ACC112 (cell line): ENCODE results near the gene SLC13A2.

Source experiments
- H2AFZ ChIP-seq: fragments of 200-600 bp; sonication (generic); one replicate; pipeline ENCODE4 v1.6.0; 2017; ENCODE audit warnings: antibody characterized with exemption, low read length; ENCODE audit not compliant: unreplicated experiment
- H3K27ac ChIP-seq: fragments of 200-600 bp; sonication (generic); 2 replicates; pipeline ENCODE4 v1.5.1; 2014; ENCODE audit warnings: low read depth, mild to moderate bottlenecking, antibody characterized with exemption, low read length, moderate library complexity
- H3K27me3 ChIP-seq: fragments of 200-600 bp; sonication (generic); 2 replicates; pipeline ENCODE4 v1.6.1; 2014; ENCODE audit warnings: mild to moderate bottlenecking, antibody characterized with exemption, low read length, moderate library complexity, mixed read lengths; ENCODE audit not compliant: insufficient read depth
- H3K36me3 ChIP-seq: fragments of 200-600 bp; sonication (generic); 2 replicates; pipeline ENCODE4 v1.6.1; 2016; ENCODE audit warnings: mild to moderate bottlenecking, antibody characterized with exemption, low read length, moderate library complexity, mixed read lengths; ENCODE audit not compliant: insufficient read depth
- H3K4me1 ChIP-seq: fragments of 200-600 bp; sonication (generic); one replicate; pipeline ENCODE4 v1.6.1; 2016; ENCODE audit warnings: low read length, mixed read lengths; ENCODE audit not compliant: insufficient read depth, unreplicated experiment, control insufficient read depth
- H3K4me3 ChIP-seq: fragments of 200-600 bp; sonication (generic); 2 replicates; pipeline ENCODE4 v1.5.1; 2014; ENCODE audit warnings: mild to moderate bottlenecking, low read depth, low read length
- H3K79me2 ChIP-seq: fragments of 200-600 bp; sonication (generic); one replicate; pipeline ENCODE4 v1.6.0; 2016; ENCODE audit warnings: low read length; ENCODE audit not compliant: control insufficient read depth, unreplicated experiment, insufficient read depth

Gene SLC13A2

DNA sequence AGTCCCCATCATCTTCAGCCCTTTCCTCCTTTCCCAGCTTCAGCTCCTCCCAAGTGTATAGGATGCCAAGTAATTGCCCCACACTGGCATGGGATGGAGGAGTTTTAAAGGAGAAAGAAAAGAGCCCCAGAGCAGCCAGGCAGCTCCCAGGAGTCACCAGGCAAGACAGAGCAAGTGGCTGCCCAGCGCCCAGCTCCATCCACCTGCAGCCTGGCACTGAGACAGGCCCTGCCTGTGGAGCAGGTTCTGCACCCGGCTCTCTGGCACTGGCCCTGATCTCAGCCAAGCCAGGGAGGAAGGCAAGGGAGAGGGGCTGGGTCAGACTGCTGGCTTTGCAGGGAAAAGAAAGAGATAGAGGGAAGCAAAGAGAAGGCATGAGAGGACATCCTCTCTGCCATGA, 54.4 kb downstream of the SLC13A2 start:
- no peak overlapping the region for H2AFZ ChIP-seq
- H3K27ac ChIP-seq, result no peak overlapping the region
- no peaks in the 10 kb centered on the region for H3K79me2 ChIP-seq
- no peak overlapping the region for H3K4me3 ChIP-seq
- H3K36me3 ChIP-seq, result no peaks in the 10 kb centered on the region
- no peaks in the 10 kb centered on the region for H3K27me3 ChIP-seq
- peaks cover 26% of the 10 kb centered on the region for H3K4me1 ChIP-seq

DNA sequence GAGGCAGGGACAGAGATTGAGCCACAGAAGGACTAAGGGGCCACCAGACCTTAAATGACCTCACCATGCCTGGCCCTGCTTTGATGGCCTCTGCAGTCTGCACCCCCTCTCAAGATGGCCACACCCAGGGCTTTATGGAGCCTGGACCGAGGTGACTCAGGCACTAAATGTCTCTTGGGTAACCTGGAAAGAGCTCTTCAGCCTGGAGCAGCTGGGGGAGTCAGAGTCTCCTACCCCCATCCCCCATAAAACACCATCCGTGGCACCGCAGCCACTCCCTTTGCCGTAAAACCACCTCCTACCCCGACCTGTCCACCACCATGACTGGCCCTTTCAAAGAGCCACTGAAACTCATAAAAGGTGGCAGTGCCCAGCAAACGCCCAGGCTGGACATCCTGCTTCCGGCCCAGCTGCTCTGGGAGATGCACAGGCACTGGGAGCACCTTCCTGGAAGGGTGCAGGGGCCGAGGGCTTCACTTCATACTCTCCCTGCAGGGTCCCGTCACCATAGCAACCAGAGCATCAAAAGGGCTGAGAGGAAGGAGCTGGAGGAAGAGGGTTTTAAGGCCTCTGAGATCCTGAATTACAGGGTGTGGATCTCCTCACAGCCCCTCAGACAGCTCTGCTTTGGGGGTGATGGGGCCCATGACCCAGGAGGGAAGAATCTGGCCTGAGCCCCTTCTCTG, 55.0 kb downstream of the SLC13A2 start:
- no peak overlapping the region for H3K27ac ChIP-seq

DNA sequence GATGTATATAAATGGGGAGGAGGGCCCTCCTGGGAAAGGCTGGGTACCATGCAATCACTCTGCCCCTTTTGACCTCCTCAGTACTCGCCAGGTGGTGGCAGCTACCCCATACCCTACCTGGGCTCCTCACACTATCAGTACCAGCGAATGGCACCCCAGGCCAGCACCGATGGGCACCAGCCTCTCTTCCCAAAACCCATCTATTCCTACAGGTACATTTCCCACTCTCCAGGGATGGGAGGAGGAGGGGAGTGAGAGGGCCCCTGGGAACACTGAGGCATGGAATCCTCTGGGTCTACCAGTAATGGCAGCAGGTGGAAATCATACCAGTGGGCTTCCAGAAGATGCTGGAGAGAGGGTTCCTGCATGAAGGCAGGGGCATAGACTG, 55.6 kb downstream of the SLC13A2 start:
- no peaks in the 10 kb centered on the region for H3K79me2 ChIP-seq
- H3K4me1 ChIP-seq, result peaks cover 31% of the 10 kb centered on the region
- H2AFZ ChIP-seq, result no peak overlapping the region
- H3K36me3 ChIP-seq, result no peaks in the 10 kb centered on the region
- H3K27ac ChIP-seq, result no peak overlapping the region
- H3K4me3 ChIP-seq, result no peak overlapping the region
- H3K27me3 ChIP-seq, result no peaks in the 10 kb centered on the region

More for the DNA sequence above, 55.0 kb downstream of the SLC13A2 start:
- Histone ChIP-seq H3K4me3 (no peak overlapping the region), H3K79me2 (no peaks in the 10 kb centered on the region), H3K4me1 (peaks cover 31% of the 10 kb centered on the region), H3K36me3 (no peaks in the 10 kb centered on the region), H2AFZ (no peak overlapping the region), H3K27me3 (no peaks in the 10 kb centered on the region)

GRCh38 chr17:28530250-28530649, 56.8 kb downstream of the SLC13A2 start:
- H3K27me3 ChIP-seq, result no peaks in the 10 kb centered on the region
- no peak overlapping the region for H2AFZ ChIP-seq
- no peaks in the 10 kb centered on the region for H3K36me3 ChIP-seq
- no peak overlapping the region for H3K27ac ChIP-seq
- no peak overlapping the region for H3K4me3 ChIP-seq
- H3K4me1 ChIP-seq, result peaks cover 25% of the 10 kb centered on the region
- no peaks in the 10 kb centered on the region for H3K79me2 ChIP-seq

GRCh38 chr17:28530926-28531325, 57.5 kb downstream of the SLC13A2 start:
- Histone ChIP-seq H2AFZ (no peak overlapping the region), H3K4me3 (no peak overlapping the region), H3K4me1 (peaks cover 20% of the 10 kb centered on the region), H3K79me2 (no peaks in the 10 kb centered on the region), H3K27me3 (no peaks in the 10 kb centered on the region), H3K27ac (no peak overlapping the region), H3K36me3 (no peaks in the 10 kb centered on the region)

- no peaks in the 10 kb centered on the region for H3K27me3 ChIP-seq
- H3K27ac ChIP-seq, result no peak overlapping the region
- no peaks in the 10 kb centered on the region for H3K79me2 ChIP-seq
- H3K36me3 ChIP-seq, result no peaks in the 10 kb centered on the region
- H2AFZ ChIP-seq, result no peak overlapping the region
- H3K4me1 ChIP-seq, result peaks cover 20% of the 10 kb centered on the region
- no peak overlapping the region for H3K4me3 ChIP-seq
These were observed 58.9 kb downstream of the SLC13A2 start for GRCh38 chr17:28532050-28532960.

- no peak overlapping the region for H3K27ac ChIP-seq
- H3K27me3 ChIP-seq, result no peaks in the 10 kb centered on the region
- no peaks in the 10 kb centered on the region for H3K79me2 ChIP-seq
These were observed 59.8 kb downstream of the SLC13A2 start for GRCh38 chr17:28533091-28533807.

GRCh38 chr17:28534740-28535375, 61.4 kb downstream of the SLC13A2 start:
- Histone ChIP-seq H3K4me3 (no peak overlapping the region), H3K27ac (no peak overlapping the region), H2AFZ (no peak overlapping the region), H3K4me1 (peaks cover 10% of the 10 kb centered on the region), H3K79me2 (no peaks in the 10 kb centered on the region), H3K27me3 (no peaks in the 10 kb centered on the region), H3K36me3 (no peaks in the 10 kb centered on the region)

More at GRCh38 chr17:28533091-28533807, 59.8 kb downstream of the SLC13A2 start:
- peaks cover 12% of the 10 kb centered on the region for H3K4me1 ChIP-seq
- no peak overlapping the region for H3K4me3 ChIP-seq
- no peaks in the 10 kb centered on the region for H3K36me3 ChIP-seq
- H2AFZ ChIP-seq, result no peak overlapping the region

DNA sequence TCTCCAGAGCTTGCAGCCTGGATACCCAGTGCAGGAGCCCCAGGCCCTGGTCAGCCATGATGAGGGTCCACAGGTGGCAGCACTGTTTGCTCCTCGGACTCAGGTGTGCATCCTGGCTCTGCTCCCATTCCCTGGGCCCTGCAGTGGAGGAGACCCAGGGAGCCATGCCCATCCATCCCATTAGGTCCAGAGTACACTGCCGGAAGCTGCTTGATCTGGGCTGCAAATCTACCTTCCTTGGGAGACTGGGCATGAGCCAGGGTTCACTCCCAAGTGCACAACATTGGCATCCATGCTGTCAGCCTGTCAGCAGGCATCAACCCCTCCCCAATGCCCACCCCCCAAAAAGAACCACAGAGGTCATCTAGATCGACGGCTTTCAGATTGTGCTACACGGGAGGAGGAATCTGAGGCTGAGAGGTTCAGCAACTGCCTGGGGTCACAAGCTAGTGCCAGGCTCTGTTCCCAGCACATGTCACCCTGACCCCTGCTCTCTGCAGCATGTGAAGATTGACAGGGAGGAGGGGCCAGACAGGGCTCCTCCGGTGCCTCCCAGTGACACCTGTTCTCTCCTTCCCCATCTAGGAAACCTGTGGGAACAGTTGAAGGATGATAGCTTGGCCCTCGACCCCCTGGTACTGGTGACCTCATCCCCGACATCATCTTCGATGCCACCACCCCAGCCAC, 63.2 kb downstream of the SLC13A2 start:
- Histone ChIP-seq H2AFZ (no peak overlapping the region), H3K27me3 (no peaks in the 10 kb centered on the region), H3K4me3 (no peak overlapping the region), H3K27ac (no peak overlapping the region), H3K79me2 (no peaks in the 10 kb centered on the region), H3K36me3 (no peaks in the 10 kb centered on the region), H3K4me1 (peaks cover 10% of the 10 kb centered on the region)

- Histone ChIP-seq H3K27ac (no peak overlapping the region), H3K4me3 (no peak overlapping the region), H3K79me2 (no peaks in the 10 kb centered on the region), H3K36me3 (no peaks in the 10 kb centered on the region), H3K4me1 (peaks cover 10% of the 10 kb centered on the region), H2AFZ (no peak overlapping the region), H3K27me3 (no peaks in the 10 kb centered on the region)
These were observed 63.8 kb downstream of the SLC13A2 start for GRCh38 chr17:28537219-28537610.
